ENCODE measurements around the gene FBXL13.
"Not testable (repeated sequence)": the region's sequence is repeated elsewhere in the genome, so short reads cannot be mapped to it uniquely, and the experiment has no call there.

Gene FBXL13

GRCh38 chr7:103020876-103021275, 53.7 kb downstream of the FBXL13 start:
- FAIRE-seq = not testable (repeated sequence)

DNA sequence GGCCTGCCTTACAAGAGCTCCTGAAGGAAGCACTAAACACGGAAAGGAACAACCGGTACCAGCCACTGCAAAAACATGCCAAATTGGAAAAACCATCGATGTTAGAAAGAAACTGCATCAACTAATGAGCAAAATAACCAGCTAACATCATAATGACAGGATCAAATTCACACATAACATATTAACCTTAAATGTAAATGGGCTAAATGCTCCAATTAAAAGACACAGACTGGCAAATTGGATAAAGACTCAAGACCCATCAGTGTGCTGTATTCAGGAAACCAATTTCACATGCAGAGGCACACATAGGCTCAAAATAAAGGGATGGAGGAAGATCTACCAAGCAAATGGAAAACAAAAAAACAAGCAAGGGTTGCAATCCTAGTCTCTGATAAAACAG, 56.3 kb downstream of the FBXL13 start:
- FAIRE-seq = not testable (repeated sequence)

DNA sequence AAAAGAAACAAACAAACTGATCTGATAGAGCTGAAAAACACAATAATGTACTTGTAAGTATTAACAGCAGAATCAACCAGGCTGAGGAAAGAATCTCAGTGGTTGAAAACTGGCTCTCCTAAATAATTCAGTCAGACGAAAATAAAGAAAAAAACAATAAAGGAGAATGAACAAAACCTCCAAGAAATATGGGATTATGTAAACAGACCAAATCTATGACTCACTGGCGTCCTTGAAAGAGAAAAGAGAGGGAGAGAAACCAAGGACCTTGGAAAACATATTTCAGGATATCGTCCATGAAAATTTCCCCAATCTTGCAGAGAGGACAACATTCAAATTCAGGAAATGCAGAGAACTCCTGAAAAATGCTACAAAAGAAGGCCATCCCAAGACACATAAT, 62.9 kb downstream of the FBXL13 start:
- no peak for FAIRE-seq

- FAIRE-seq = no peak
These were observed 64.4 kb downstream of the FBXL13 start for GRCh38 chr7:103010211-103010610.

DNA sequence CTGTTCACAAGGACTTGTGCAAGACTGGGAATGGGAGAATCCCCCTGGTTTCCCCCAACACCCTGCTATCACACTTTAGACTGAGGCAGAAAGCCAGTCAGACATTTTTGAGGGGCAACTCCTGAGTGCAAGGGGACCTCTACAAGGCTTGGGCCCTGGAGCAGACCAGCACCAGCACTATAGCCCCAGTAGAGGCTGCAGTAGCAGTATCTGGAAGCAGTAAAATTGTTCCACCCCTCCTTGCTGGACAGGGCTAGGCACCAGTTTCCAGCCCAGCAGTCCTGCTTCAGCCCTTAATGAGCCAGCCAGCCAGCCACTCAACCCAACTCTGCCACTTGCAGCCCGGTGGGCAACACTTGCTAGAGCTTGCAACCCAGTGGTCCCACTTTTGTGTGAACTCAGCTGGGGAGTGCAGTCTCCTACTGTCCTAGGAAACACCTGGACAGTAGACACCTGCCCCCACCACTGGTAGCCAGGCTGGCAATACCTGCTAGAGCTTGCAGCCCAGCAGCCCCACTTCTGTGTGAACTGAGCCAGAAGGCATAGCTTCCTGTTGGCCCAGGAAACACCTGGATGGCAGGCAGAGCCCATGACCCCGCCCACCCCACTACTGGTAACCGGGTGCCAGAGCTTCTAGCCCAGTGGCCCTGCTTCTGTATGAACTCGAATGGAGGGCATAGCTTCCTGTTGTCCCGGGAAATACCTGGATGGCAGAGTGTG, 65.0 kb downstream of the FBXL13 start:
- no peak for FAIRE-seq

GRCh38 chr7:103003004-103003403, 71.6 kb downstream of the FBXL13 start:
- FAIRE-seq = no peak

GRCh38 chr7:103001210-103001609, 73.4 kb downstream of the FBXL13 start:
- no peak for FAIRE-seq

DNA sequence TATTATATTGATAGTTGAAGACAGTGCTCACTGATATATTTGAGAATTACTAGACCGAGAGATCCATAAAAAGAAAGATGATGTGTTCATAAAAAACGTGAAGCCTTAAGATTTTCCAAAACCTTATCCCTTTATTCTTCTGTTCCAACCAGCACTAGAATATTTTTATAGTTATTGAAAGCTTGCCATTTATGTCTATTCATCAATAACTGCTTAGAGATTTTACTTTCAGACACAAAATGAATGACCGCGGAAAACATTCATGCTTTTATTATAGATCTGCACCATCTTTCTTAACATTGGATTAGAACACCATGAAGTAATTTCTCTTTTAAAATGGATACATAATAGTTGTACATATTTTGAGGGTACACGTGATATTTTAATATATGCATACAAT, 77.6 kb downstream of the FBXL13 start:
- no peak for FAIRE-seq

DNA sequence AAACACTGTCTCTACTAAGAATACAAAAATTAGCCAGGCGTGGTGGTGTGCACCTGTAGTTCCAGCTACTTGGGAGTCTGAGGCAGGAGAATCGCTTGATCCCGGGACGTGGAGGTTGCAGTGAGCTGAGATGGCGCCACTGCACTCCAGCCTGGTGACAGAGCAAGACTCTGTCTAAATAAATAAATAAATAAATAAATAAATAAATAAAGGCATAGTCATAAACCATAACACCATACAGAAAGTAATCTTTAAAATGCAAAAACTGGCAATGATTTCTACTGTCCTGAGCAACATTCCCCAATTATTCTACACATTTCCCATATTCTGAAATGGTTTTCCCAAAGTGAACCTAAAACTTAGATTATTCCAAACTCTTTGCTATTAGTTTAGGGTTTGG, 79.0 kb downstream of the FBXL13 start:
- FAIRE-seq = not testable (repeated sequence)

GRCh38 chr7:102994567-102994966, 80.0 kb downstream of the FBXL13 start:
- FAIRE-seq = no peak

GRCh38 chr7:102993718-102994029, 80.9 kb downstream of the FBXL13 start:
- no peak for FAIRE-seq

DNA sequence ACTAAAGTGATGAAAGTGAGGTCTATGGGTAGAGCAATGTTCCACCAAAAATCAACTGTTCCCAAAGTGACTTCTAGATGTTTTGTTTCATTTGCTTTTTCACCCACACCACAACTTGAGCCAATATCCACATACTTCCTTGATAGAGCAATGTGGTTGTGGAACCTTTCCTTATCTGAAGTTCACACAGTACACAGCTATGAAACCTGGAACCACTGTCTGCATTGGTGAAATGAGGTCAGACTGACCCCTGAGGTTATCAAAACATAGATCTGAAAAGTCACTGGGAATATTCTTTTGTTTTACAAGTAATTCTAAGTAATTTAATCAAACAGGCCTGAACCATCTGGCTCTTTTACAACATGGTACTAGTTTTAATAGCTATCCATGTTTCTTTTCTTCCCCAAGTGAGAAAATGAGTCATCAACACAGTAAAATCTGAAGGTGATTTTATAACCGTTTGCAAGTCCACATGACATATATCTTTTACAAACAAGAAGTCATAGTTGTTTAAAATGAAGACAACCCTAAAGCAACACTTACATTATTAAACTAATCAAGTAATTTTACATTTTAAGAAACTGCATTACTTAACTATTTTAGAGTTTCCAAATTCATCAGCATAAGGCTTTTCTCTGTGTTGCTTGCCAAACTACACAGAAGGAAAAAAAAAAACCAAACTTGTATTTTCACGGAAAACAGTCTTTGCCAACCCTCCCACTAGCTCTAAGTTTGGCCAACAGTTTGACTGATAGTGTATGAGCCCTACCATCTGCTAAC, 81.5 kb downstream of the FBXL13 start:
- FAIRE-seq = no peak

- no peak for FAIRE-seq
These were observed 82.1 kb downstream of the FBXL13 start for GRCh38 chr7:102992509-102992937.

GRCh38 chr7:102991540-102992214, 82.9 kb downstream of the FBXL13 start:
- no peak for FAIRE-seq

DNA sequence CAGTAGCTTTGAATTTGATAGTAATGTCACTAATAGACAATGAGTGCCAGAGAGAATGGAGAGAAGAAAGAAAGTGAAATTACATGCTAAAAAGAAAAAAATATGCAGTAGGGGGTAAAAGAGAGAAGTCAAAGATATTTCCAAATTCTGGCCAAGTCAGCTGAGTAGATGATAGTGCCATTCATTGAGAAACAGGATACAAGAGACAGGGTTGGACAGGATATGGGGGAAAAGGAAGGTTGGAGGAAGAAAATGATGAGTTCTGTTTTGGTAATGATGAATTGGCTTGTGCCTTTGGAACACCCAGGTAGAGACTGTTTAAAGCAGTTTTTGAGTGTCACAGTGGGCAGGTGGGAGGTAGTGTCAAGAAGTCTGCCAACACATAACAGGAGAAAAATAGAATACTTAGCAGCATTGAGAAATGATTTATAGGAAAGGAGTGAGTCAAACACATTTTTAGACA, 83.5 kb downstream of the FBXL13 start:
- FAIRE-seq = no peak

- no peak for FAIRE-seq
These were observed 84.0 kb downstream of the FBXL13 start for GRCh38 chr7:102990642-102991041.

- no peak for FAIRE-seq
These were observed 85.7 kb downstream of the FBXL13 start for GRCh38 chr7:102988631-102989560.

GRCh38 chr7:102988088-102988487, 86.5 kb downstream of the FBXL13 start:
- no peak for FAIRE-seq

DNA sequence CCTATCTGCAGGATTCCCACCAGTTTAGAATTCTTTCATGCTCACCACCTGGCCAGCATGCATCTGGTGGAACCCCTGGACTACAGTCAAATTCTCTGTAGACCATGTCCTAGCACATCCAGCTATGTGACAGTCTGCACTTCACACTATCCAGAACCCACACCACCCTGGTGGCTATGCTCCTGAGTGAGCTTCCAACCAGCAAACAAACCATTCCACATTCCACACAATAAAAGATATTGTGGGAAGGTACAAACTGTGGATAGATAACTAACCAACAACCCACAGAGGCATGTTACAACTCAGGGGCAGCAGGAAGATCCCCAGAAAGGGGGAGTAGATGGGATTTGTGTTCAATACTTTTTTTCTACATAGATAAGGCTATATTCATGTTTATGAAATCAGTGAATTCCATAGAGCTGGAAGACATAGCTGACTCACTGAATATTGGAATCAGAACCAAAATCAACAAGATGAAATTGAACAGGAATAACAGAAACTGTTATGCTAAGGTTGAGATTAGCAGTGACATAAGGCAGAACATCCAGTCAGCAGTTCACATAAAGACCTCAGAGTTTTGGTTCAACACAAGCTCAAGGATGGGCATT, 89.3 kb downstream of the FBXL13 start:
- no peak for FAIRE-seq

DNA sequence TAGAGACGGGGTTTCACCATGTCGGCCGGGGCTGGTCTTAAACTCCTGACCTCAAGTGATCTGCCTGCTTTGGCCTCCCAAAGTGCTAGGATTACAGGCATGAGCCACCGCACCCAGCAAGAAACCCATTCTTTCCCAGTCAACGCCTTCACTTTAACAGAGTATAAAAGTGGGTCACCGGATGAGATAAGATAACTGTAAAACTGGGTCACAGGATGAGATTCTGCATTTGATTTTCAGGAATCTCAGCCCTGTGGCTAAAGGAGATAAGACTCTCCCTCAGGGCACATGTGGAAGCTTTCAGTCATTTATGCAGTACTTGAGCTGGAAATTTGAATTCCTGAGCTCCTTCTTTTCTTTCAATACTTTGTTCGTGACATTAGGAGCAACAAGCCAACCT, 91.0 kb downstream of the FBXL13 start:
- FAIRE-seq = no peak

- no peak for FAIRE-seq
These were observed 92.4 kb downstream of the FBXL13 start for GRCh38 chr7:102982235-102982634.

GRCh38 chr7:102981451-102981850, 93.1 kb downstream of the FBXL13 start:
- no peak for FAIRE-seq

All from TTC549 (cell line).